DND-41 (cell line): ENCODE results near the gene KISS1.

Source experiments
- EZH2 ChIP-seq: IDR thresholded peaks from 3 replicates; pipeline ENCODE4 v1.6.1; 2012; ENCODE audit warnings: borderline replicate concordance, low read depth, mild to moderate bottlenecking, moderate library complexity, low read length, inconsistent platforms; ENCODE audit not compliant: severe bottlenecking
- TF ChIP-seq, protein P1 (sequence below): IDR thresholded peaks from 2 replicates; pipeline ENCODE4 v1.5.1; 2012; ENCODE audit warnings: borderline replicate concordance, low read length, moderate library complexity, mild to moderate bottlenecking; ENCODE audit not compliant: poor library complexity, severe bottlenecking; ENCODE audit errors: extremely low read depth

DNA sequence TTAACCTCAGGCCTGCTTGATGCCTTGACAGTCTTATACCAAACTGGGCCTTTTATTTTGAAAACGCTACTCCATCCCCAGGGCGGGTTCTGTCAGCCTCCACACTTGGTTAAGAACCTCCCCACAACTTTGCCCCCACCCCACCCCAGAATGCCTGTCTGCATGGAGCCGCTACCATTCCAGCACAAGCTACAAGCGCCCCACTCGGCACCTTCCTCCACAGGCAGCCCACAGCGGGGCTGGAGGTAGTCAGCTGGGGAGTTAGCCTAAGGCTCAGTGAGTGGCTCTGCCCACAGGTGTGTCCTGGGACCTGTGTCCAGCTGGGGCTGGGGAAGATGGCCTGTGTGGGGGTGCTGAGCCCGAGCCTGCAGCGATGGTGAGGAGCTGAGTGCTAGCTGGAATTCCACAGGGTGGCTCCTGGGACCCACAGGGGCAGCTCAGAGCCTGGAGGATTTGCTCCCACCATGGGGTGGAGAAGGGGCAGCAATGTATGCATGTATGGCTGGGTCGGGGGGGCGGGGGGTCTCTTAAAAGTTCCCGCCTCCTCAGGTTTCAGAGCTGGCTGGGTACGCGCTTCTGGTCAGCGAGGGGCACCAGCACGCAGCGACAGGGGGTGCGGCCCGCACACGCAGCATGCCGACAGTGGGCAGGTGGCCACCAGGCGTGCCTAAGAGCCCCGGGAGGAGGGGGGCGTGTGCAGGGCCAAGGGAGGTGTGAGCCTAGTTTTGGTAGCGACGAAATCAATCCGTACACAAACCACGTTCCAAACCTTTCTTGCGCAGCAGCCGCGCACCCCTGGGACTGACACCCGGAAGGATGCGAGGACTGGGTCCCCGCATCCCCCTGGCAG, 45.4 kb downstream of the KISS1 start:
- TF ChIP-seq, protein P1, sequence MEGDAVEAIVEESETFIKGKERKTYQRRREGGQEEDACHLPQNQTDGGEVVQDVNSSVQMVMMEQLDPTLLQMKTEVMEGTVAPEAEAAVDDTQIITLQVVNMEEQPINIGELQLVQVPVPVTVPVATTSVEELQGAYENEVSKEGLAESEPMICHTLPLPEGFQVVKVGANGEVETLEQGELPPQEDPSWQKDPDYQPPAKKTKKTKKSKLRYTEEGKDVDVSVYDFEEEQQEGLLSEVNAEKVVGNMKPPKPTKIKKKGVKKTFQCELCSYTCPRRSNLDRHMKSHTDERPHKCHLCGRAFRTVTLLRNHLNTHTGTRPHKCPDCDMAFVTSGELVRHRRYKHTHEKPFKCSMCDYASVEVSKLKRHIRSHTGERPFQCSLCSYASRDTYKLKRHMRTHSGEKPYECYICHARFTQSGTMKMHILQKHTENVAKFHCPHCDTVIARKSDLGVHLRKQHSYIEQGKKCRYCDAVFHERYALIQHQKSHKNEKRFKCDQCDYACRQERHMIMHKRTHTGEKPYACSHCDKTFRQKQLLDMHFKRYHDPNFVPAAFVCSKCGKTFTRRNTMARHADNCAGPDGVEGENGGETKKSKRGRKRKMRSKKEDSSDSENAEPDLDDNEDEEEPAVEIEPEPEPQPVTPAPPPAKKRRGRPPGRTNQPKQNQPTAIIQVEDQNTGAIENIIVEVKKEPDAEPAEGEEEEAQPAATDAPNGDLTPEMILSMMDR, result no peak
- TF ChIP-seq EZH2, result no peak
